Measurements from ENCODE around the gene ABCC1. TPM values are rescaled to one million over a fixed set of nuclear protein-coding genes. Genes with fewer than 3 reads are reported as not detected.

The ABCC1 gene
- polyA plus RNA-seq, 1 donor from 2014 or later: 3.0 TPM

GRCh38 chr16:16014329-16015224 lies 65.2 kb downstream of the ABCC1 start:
- Histone ChIP-seq H3K27ac (ENCODE audit: low read length) (no peak overlapping the region), H3K79me2 (replicated peaks; ENCODE audit: insufficient read depth, low read length) (no peaks in the 10 kb centered on the region), H3K9me2 (ENCODE audit: insufficient read depth, low read length) (no peaks in the 10 kb centered on the region), H3K4me2 (ENCODE audit: low read length) (no peak overlapping the region), H3K27me3 (ENCODE audit: insufficient read depth, low read depth, low read length) (no peaks in the 10 kb centered on the region), H4K20me1 (ENCODE audit: insufficient read depth) (no peaks in the 10 kb centered on the region), H3K9me3 (ENCODE audit: low read length) (no peaks in the 10 kb centered on the region), H2AFZ (ENCODE audit: low read depth, low read length) (no peak overlapping the region), H3F3A (ENCODE audit: insufficient read depth, low read length, poor library complexity, severe bottlenecking) (no peaks in the 10 kb centered on the region), H3K36me3 (ENCODE audit: insufficient read depth, low read length) (no peaks in the 10 kb centered on the region), H3K9ac (ENCODE audit: low read length) (no peak overlapping the region), H3K4me3 (ENCODE audit: low read length) (no peak overlapping the region)
- TF ChIP-seq SMC3 (conservative IDR thresholded peaks at IDR 0.05; ENCODE audit: poor library complexity) (no peak), EZH2 (IDR thresholded peaks at IDR 0.05; ENCODE audit: borderline replicate concordance, insufficient read depth, low read length, poor library complexity, severe bottlenecking) (no peak), RAD21 (conservative IDR thresholded peaks at IDR 0.05) (no peak)

DNA sequence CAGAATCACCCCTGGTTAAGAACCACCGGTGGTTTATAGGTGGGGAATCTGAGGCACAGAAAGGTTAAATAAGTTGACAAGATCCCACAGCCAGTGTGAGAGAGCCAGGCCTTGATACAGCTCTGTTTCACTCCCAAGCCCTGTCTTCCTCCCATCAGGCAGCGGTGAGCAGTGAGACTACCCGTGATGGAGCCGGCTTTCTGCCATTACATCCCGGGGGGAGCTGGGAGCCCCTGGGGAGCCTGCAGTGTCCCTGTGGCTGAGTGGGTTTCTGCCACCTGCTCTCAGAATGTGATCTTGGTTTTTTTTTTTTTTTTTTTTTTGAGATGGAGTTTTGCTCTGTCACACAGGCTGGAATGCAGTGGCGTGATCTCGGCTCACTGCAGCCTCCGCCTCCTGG lies 66.4 kb downstream of the ABCC1 start:
- Histone ChIP-seq H3K79me2 (replicated peaks; ENCODE audit: insufficient read depth, low read length) (no peaks in the 10 kb centered on the region), H3K4me2 (ENCODE audit: low read length) (no peak overlapping the region), H3K27ac (ENCODE audit: low read length) (no peak overlapping the region), H3K36me3 (ENCODE audit: insufficient read depth, low read length) (no peaks in the 10 kb centered on the region), H3K9ac (ENCODE audit: low read length) (no peak overlapping the region), H3F3A (ENCODE audit: insufficient read depth, low read length, poor library complexity, severe bottlenecking) (no peaks in the 10 kb centered on the region), H4K20me1 (ENCODE audit: insufficient read depth) (no peaks in the 10 kb centered on the region), H3K9me2 (ENCODE audit: insufficient read depth, low read length) (no peaks in the 10 kb centered on the region), H3K9me3 (ENCODE audit: low read length) (no peaks in the 10 kb centered on the region), H2AFZ (ENCODE audit: low read depth, low read length) (no peak overlapping the region), H3K4me3 (ENCODE audit: low read length) (no peak overlapping the region), H3K27me3 (ENCODE audit: insufficient read depth, low read depth, low read length) (no peaks in the 10 kb centered on the region)
- TF ChIP-seq SMC3 (conservative IDR thresholded peaks at IDR 0.05; ENCODE audit: poor library complexity) (no peak), RAD21 (conservative IDR thresholded peaks at IDR 0.05) (no peak), CTCF (IDR thresholded peaks at IDR 0.05; ENCODE audit: poor library complexity, severe bottlenecking) (no peak), REST (IDR thresholded peaks at IDR 0.05; ENCODE audit: borderline replicate concordance) (no peak), POLR2AphosphoS5 (IDR thresholded peaks at IDR 0.05) (no peak), EP300 (conservative IDR thresholded peaks at IDR 0.05; ENCODE audit: poor library complexity, severe bottlenecking) (no peak)
